Aorta (tissue), 5 donors: Measurements from ENCODE around the gene ZBTB7C. TPM values are rescaled to one million over a fixed set of nuclear protein-coding genes. Genes with fewer than 3 reads are reported as not detected.
A peak's percentile ranks its signal among the peaks of the same experiment; 100 is the strongest.

Experiments
- ATAC-seq: fragments of 200-7000 bp; cut with Tn5 transposase; one replicate; pipeline ENCODE4 v1.9.1; 2022; ENCODE audit warnings: moderate library complexity; ENCODE audit not compliant: low FRiP score
- DNase-seq, 2 donors: peaks; one replicate each; pipeline ENCODE4 v3.0.0-alpha.2; 2020
- H3K27ac ChIP-seq, 2 donors: one replicate each; pipeline ENCODE4 v1.5.1; 2013; ENCODE audit warnings: low read length in 2 of 2, mild to moderate bottlenecking in 2 of 2, moderate library complexity in 2 of 2, control low read depth in 1 of 2, inconsistent platforms in 1 of 2, low read depth in 1 of 2
- H3K27me3 ChIP-seq, 2 donors: one replicate each; pipeline ENCODE4 v1.6.1; 2013; ENCODE audit warnings: control low read depth in 1 of 2, low read length in 1 of 2, mild to moderate bottlenecking in 1 of 2, moderate library complexity in 1 of 2; ENCODE audit not compliant: insufficient read depth in 2 of 2, control insufficient read depth in 1 of 2
- H3K36me3 ChIP-seq, 2 donors: one replicate each; pipeline ENCODE4 v1.6.1; 2013; ENCODE audit warnings: control low read depth in 1 of 2, low read length in 1 of 2, mild to moderate bottlenecking in 1 of 2; ENCODE audit not compliant: insufficient read depth in 2 of 2, control insufficient read depth in 1 of 2
- H3K4me1 ChIP-seq, 2 donors: one replicate each; pipeline ENCODE4 v1.6.1; 2013; ENCODE audit warnings: low read length in 2 of 2, control low read depth in 1 of 2, mild to moderate bottlenecking in 1 of 2, moderate library complexity in 1 of 2; ENCODE audit not compliant: insufficient read depth in 2 of 2, control insufficient read depth in 1 of 2
- H3K4me3 ChIP-seq, 2 donors: one replicate each; pipeline ENCODE4 v1.5.1; 2013; ENCODE audit warnings: low read length in 2 of 2, control low read depth in 1 of 2, mild to moderate bottlenecking in 1 of 2
- H3K9me3 ChIP-seq: one replicate; pipeline ENCODE4 v1.6.1; 2013; ENCODE audit warnings: mild to moderate bottlenecking, low read length; ENCODE audit not compliant: control insufficient read depth
- WGBS, 2 donors: extraction: QIAGEN DNeasy Blood & Tissue Kit; methylation state at CpG; one replicate each; pipeline ENCODE4 v1.1.7; 2013; 5-methylcytosine and 5-hydroxymethylcytosine counted together
- intact Hi-C, 2 donors: fragments of 100-400 bp; cut with DNase I; formaldehyde crosslinking; loops; one replicate each; pipeline versions ENCODE4 v1.14.2 to v1.15.0; 2022
- polyA plus RNA-seq, 2 donors: library from polyadenylated mRNA; stranded (reverse); fragments of 200-250 nt; gene quantifications; one replicate each; pipeline ENCODE4 v1.2.3, GENCODE V29; 2013
- total RNA-seq, 2 donors: library from RNA; stranded (reverse); fragmentation: NEBNext Ultra II Directional; extraction: Animal tissue kit (Norgen Biotek cat#: 25700); gene quantifications; one replicate each; pipeline ENCODE4 v1.2.1, GENCODE V29; 2021
- donor health status: healthy with polysubstance abuse.
- donor health status: Bipolar disorder and iron deficiency.
- donor health status: DM: no; HTN: no; CAD: no.
- donor health status: DM: no; HTN: no; CAD: no.
- donor health status: DM: yes; HTN: yes; CAD: no.

Gene ZBTB7C
- total and polyA plus RNA-seq, 4 donors = 0.69 to 22.4 (median 10.0) TPM

DNA sequence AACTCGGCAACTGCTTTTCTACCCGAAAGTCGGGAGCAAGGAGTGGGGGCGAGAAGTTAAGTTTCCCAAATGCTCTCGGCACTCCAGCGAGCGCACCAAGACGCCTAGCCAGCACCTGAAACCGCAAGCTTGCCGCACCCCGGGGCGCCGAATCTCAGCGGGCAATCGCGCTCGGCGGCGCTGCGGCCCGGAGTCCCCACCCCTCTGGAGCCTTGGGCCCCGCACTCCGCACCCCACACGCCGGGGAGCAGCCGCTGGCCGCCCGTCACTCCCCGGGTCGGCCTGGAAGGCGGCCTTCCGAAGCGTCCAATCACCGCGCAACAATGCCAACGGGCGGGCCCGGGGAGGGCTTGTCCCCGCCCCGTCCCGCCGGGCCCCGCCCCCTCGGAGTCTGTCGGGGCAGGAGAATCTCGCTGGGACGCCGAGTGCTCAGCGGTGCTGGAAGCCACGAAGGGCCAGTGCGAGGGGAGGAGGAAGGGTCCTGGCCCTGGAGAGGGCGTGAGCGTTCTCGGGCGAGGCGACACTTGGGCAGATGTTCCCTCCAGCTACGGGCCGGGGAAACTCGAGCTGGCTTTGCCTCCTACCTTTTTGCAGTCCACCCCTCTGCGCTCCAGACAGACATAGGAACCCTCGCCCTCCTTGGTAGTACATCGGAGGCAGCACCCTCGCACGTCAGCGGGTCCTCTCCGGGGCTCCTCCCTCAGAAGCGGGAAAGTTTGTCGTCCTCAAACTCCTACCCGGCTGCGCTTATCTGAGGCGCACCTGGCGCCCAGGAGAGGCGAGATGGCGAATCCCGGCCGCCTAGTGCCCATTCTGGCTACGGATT, 1.1 kb upstream of the ZBTB7C start:
- Histone ChIP-seq H3K4me1 (peaks cover 0 to 5% of the 10 kb centered on the region in 2 donors), H3K4me3 (peak overlapping the region; percentile 94 to 97), H3K36me3 (no peaks in the 10 kb centered on the region), H3K27ac (peak overlapping the region; percentile 16 to 81), H3K27me3 (no peaks in the 10 kb centered on the region), H3K9me3 (no peaks in the 10 kb centered on the region)
- WGBS, 2 donors = 2% methylated on average over 75 to 77 of the region's 77 CpGs
- intact Hi-C loops = loop anchor here (5.0 kb wide), 3 partner anchors 37 to 378 kb away; no protein-coding TSS in a partner anchor
- DNase-seq (peak; percentile 95 to 98), ATAC-seq (peak; percentile 97)

DNA sequence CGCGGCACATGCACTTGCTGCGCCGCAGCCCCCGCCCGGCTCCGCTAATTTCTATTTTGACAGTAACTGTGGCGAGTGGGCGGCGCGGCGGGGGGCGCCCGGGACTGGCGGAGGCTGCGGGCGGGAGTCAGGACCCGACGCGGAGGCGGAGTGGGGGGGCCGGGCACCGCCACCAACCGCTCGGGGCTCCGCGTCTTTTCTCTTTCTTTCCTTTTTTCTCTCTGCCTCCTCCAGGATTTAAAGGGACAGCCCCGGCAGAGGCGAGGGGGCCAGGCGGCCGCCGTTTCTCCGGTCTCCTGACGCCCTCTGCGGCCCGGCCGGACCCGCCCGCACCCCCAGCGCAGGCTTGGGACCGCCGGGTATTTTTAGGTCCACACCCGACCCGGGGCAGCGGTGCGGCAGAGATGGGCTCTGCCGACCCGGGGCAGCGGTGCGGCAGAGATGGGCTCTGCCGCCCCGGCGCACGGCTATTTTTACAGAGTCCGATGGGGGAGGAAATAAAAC, 460 bp upstream of the ZBTB7C start:
- 0 to 1% methylated on average over 39 to 55 of the region's 55 CpGs for WGBS, 2 donors
- Histone ChIP-seq H3K4me1 (peaks cover 0 to 5% of the 10 kb centered on the region in 2 donors), H3K27ac (peak overlapping the region; percentile 16 to 81), H3K9me3 (no peaks in the 10 kb centered on the region), H3K27me3 (no peaks in the 10 kb centered on the region), H3K36me3 (no peaks in the 10 kb centered on the region), H3K4me3 (peak overlapping the region; percentile 94 to 97)
- DNase-seq (peak; percentile 69 to 86), ATAC-seq (peak; percentile 75)
- intact Hi-C loops = loop anchor here (5.0 to 10.0 kb wide), 6 partner anchors 38 to 377 kb away; no protein-coding TSS in a partner anchor

DNA sequence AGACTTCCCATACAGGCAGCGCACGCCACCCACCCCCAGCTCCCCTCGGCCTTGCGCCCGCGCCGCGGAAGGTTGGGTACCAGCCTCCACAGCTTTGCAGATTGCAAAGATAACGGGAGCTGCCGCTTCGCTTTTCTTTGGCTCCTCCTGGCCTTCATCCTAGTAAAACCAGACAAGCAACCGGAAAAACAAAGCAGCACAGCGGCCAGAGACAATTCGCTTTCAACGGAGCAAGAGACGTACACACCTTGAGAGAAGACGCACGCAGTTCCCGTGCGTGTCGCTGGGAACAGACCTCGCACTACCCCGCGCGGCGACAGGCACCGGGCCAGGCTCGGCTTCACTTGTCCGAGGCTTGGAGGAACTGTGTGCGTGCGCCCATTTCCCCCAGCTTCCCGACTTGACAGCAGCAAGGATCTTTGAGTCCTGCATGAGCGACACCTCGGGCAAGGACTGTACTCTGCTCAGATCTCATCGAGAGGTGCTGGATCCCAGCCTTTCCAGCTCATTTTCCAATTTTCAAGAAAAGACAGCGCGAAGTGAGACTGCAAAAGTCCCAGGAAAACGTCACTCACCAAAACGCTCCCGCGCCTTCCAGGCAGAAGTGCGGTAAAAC, 964 bp downstream of the ZBTB7C start:
- Histone ChIP-seq H3K4me1 (peaks cover 0 to 7% of the 10 kb centered on the region in 2 donors), H3K4me3 (peak overlapping the region; percentile 94 to 97), H3K9me3 (no peaks in the 10 kb centered on the region), H3K27me3 (no peaks in the 10 kb centered on the region), H3K36me3 (no peaks in the 10 kb centered on the region), H3K27ac (no peak overlapping the region)
- no peak for ATAC-seq
- DNase-seq = peak in 1 of 2 donors; percentile 81
- WGBS, 2 donors = 1% methylated on average over 42 of the region's 42 CpGs
- intact Hi-C loops = loop anchor here (5.0 to 10.0 kb wide), 5 partner anchors 39 to 246 kb away; no protein-coding TSS in a partner anchor

DNA sequence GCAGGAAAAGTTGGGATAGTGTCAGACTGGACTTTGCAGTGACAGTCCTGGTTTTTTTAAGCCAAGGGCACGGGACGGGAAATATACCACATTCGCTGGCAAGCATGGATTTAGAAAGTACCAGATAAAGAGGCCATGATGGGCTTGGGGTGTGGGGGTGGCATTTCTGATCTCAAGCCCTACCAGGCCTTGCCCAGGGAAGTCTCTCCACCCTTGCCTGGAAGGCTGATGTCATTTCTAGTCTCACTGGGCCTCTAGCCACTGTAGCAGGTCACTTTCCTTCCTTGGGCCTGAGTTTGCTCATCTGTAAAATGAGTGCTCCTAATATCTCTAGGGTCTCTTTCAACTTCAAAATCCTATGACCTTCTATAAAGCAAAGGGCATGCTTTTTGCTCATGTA, 1.8 kb downstream of the ZBTB7C start:
- H3K36me3 ChIP-seq = no peaks in the 10 kb centered on the region
- no peaks in the 10 kb centered on the region for H3K27me3 ChIP-seq
- intact Hi-C loops = loop anchor here (5.0 to 10.0 kb wide), 5 partner anchors 40 to 245 kb away; no protein-coding TSS in a partner anchor
- 37 to 39% methylated on average over 3 of the region's 3 CpGs for WGBS, 2 donors
- H3K27ac ChIP-seq = no peak overlapping the region
- H3K9me3 ChIP-seq = no peaks in the 10 kb centered on the region
- DNase-seq = no peak
- H3K4me3 ChIP-seq = no peak overlapping the region
- H3K4me1 ChIP-seq = peaks cover 0 to 8% of the 10 kb centered on the region in 2 donors
- ATAC-seq = no peak

DNA sequence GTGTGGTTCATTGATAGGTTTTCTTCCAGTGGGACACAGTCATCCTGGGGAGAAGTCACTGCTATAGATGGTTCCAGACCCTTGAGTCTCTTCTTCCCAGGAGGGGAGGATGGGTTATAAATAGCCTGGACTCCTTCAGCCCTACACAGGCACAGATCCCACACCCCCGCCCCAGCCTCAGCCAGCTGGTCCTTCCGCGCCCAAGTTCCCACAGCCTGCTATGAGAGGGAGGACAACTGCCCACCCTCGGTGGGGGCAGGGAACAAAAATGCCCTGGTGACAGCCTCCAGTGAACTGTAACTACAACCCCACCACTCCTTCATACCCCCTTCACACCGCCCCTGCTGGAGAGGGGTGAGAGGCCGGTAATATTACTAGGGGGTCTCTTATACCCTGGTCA, 3.2 kb downstream of the ZBTB7C start:
- ATAC-seq (no peak), DNase-seq (no peak)
- intact Hi-C loops = loop anchor here (5.0 to 10.0 kb wide), 5 partner anchors 41 to 244 kb away; no protein-coding TSS in a partner anchor
- no peak overlapping the region for H3K4me3 ChIP-seq
- H3K4me1 ChIP-seq = peaks cover 0 to 8% of the 10 kb centered on the region in 2 donors
- H3K9me3 ChIP-seq = no peaks in the 10 kb centered on the region
- no peaks in the 10 kb centered on the region for H3K27me3 ChIP-seq
- 33 to 38% methylated on average over 6 of the region's 6 CpGs for WGBS, 2 donors
- H3K27ac ChIP-seq = no peak overlapping the region
- no peaks in the 10 kb centered on the region for H3K36me3 ChIP-seq

DNA sequence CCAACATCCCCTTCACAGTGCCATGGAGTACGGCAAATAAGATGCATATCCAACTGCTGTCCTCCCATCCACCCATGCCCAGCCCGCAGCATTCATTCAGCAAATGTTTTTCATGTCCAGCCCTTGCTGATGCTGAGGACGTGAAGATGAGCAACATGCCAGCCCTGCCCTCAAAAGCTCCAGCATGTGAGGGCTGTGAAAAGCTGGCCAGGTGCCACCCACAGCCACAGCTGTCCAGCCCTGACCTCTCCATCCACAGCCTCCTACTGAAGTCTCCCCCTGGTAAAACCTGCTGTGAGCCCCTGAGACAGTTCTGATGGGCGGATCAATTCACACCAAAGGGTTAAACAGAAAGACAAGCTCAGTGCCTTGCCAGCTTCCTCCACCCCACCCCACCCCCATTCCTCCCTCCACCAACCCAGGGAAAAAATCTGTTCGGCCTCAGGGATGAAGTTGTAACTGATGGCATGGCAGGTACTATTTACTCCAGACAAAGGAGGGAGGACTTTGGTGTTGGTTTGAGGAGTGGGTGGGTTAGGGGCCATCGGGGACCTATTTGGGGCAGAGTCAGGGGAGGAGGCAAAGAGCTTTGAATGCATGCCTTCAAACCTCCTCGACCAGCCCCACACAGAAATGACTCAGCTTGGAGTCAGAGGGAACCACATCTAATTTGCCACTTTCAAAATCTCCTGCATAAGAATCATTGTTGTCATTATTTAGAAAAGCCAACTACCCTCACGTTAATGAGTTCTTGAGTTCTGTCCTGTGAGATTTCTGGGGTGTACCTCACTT, 4.3 kb downstream of the ZBTB7C start:
- no peaks in the 10 kb centered on the region for H3K27me3 ChIP-seq
- H3K27ac ChIP-seq = no peak overlapping the region
- no peak overlapping the region for H3K4me3 ChIP-seq
- 47 to 50% methylated on average over 8 of the region's 8 CpGs for WGBS, 2 donors
- peaks cover 0 to 8% of the 10 kb centered on the region in 2 donors for H3K4me1 ChIP-seq
- intact Hi-C loops = loop anchor here (5.0 to 10.0 kb wide), 5 partner anchors 42 to 243 kb away; no protein-coding TSS in a partner anchor
- H3K9me3 ChIP-seq = no peaks in the 10 kb centered on the region
- H3K36me3 ChIP-seq = no peaks in the 10 kb centered on the region
- ATAC-seq (no peak), DNase-seq (no peak)

DNA sequence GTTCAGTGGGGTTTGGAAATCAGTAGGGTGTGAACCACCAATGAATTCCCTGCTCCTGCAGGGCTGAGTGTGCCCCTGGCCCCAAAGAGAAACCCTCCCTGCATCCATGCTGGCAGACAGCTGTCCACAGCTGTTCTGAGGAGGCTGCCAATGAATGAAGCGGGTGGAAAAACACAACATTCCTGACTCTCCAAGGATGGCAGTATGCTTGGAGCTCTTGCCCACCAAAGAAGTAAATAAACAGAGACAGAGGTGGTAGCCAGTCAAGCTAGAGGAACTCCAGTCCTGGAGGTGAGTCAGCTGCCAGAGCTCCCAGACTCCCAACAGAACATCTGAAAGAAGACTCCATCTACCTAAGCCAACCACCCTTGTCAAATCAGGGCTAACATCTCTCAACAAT, 6.2 kb downstream of the ZBTB7C start:
- WGBS, 2 donors = 4 to 13% methylated on average over 1 of the region's 1 CpG
- Histone ChIP-seq H3K27me3 (no peaks in the 10 kb centered on the region), H3K36me3 (no peaks in the 10 kb centered on the region), H3K27ac (peak overlapping the region in 1 of 2 donors; percentile 62), H3K9me3 (no peaks in the 10 kb centered on the region), H3K4me3 (no peak overlapping the region), H3K4me1 (peaks cover 0 to 8% of the 10 kb centered on the region in 2 donors)
- DNase-seq (no peak), ATAC-seq (no peak)
- intact Hi-C loops = loop anchor here in 1 of 2 donors (10.0 kb wide), 1 partner anchor 168 kb away; no protein-coding TSS in a partner anchor
